Measurements from ENCODE around the gene SHISAL2A.
A peak's percentile ranks its signal among the peaks of the same experiment; 100 is the strongest.

Gene SHISAL2A

GRCh38 chr1:52662645-52663313 lies 29.8 kb downstream of the SHISAL2A start:
- DNase-seq, result no peak

- DNase-seq, result no peak
Observed at GRCh38 chr1:52663716-52664115, 30.7 kb downstream of the SHISAL2A start.

- no peak for DNase-seq
Observed at GRCh38 chr1:52665006-52665941, 32.3 kb downstream of the SHISAL2A start.

- DNase-seq, result no peak
Observed at GRCh38 chr1:52667290-52667689, 34.3 kb downstream of the SHISAL2A start.

GRCh38 chr1:52667984-52668383 lies 35.0 kb downstream of the SHISAL2A start:
- DNase-seq, result no peak

- no peak for DNase-seq
Observed at GRCh38 chr1:52668711-52669110, 35.7 kb downstream of the SHISAL2A start.

GRCh38 chr1:52669696-52670095 lies 36.7 kb downstream of the SHISAL2A start:
- DNase-seq, result no peak

GRCh38 chr1:52670604-52671003 lies 37.6 kb downstream of the SHISAL2A start:
- no peak for DNase-seq

- no peak for DNase-seq
Observed at GRCh38 chr1:52672946-52673345, 40.0 kb downstream of the SHISAL2A start.

- DNase-seq, result no peak
Observed at GRCh38 chr1:52673513-52673912, 40.5 kb downstream of the SHISAL2A start.

GRCh38 chr1:52674497-52675384 lies 41.8 kb downstream of the SHISAL2A start:
- no peak for DNase-seq

- no peak for DNase-seq
Observed at GRCh38 chr1:52676249-52676903, 43.4 kb downstream of the SHISAL2A start.

- no peak for DNase-seq
Observed at GRCh38 chr1:52677076-52677806, 44.3 kb downstream of the SHISAL2A start.

- DNase-seq, result no peak
Observed at GRCh38 chr1:52679048-52679447, 46.1 kb downstream of the SHISAL2A start.

GRCh38 chr1:52679498-52679897 lies 46.5 kb downstream of the SHISAL2A start:
- no peak for DNase-seq

- no peak for DNase-seq
Observed at GRCh38 chr1:52680353-52680752, 47.4 kb downstream of the SHISAL2A start.

GRCh38 chr1:52681136-52681535 lies 48.2 kb downstream of the SHISAL2A start:
- no peak for DNase-seq

- no peak for DNase-seq
Observed at GRCh38 chr1:52683367-52683940, 50.5 kb downstream of the SHISAL2A start.

GRCh38 chr1:52684545-52684944 lies 51.6 kb downstream of the SHISAL2A start:
- no peak for DNase-seq

- DNase-seq, result peak; percentile 53
Observed at GRCh38 chr1:52686261-52686751, 53.3 kb downstream of the SHISAL2A start.

- no peak for DNase-seq
Observed at GRCh38 chr1:52686830-52687229, 53.9 kb downstream of the SHISAL2A start.
